NCI-H187 treated with DMSO at 0.1 percent for 48 hours (cell line): ENCODE results near the gene WIPF3.
A peak's percentile ranks its signal among the peaks of the same experiment; 100 is the strongest.

ENCODE experiments used
- DNase-seq: peaks from one replicate; lab custom pipeline; 2025; lab: John Stamatoyannopoulos, UW

WIPF3 gene

DNA sequence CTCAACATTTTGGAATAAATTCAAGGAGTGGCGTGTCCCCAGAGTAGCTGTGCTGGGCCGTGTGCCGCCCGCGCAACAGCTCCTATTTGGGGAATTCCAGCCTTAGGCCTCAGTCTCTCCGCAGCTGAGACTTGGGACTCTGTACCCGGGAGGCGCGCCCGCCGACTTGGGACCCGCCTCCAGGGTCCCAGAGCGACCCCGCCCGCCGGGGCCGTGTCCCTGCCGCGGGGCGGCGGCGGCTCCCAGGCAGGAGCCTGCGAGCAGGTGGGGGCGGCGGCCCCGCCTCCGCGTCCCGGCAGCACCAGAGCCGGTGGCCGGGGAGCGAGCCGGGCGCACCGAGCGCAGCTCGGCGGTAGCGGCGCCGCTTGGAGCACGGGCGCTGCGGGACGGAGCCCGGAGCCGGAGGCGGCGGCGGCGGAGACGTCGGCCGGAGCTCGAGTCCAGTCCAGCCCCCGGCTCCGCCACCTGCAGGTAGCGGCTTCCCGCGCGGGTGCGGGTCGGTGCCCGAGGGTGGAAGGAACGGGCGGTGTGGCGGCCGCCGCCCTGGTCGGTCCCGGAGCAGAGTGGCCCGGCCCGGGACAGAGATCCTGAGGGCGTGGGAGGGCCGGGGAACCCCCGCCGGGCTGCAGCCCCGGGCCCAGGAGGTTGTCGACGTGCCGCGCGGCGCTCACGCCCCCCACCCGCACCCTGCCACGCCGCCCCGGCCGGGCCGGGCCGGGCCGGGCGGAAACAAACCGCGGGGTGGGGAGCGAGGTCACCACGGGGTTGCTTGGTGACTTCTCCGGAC lies at the start of gene WIPF3:
Gene WIPF3, plus strand, starts transcription at position 301 of the 787 bp plus-strand sequence. CDS start 28,217 bp downstream, outside the sequence.
- no peak for DNase-seq

- no peak for DNase-seq
Measured at GRCh38 chr7:29763266-29763665, 43.0 kb upstream of the WIPF3 start.

DNA sequence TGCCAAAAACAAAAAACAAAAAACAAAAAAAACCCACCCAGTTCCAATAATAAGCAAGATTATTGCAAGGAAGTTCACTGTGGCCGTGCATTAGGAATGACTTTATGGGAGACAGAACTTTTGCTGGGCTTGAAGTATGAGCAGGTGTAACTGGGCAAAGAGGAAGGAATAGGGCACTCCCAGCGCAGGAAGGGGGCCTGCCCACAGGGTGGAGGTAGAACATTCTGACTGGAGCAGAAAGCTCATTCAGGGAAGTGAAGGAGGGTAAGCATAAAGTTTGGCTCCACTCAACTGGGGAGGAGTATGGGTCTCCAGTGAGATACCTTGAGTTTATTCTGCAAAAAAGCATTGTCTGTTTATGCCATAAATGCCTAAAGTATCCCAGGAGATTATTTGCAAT lies 42.1 kb upstream of the WIPF3 start:
- no peak for DNase-seq

DNA sequence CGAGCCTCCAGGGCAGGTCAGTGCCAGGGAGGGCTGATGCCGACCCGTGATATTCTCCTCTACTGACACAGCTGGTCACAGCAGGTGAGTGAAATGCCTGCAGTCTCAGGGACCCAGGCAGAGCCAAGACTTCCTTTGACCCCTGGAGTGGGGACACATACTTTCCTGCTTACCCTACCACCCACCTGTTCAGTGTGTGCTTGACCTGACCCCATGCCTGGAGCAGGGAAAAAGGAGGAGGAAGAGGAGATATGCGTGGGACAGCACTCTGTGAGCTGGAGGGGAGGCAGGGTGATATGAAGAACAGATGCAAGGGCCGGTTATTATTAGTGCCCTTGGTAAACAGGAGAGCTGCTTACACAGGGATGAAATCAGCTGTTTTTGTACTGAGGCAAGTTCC lies 40.8 kb upstream of the WIPF3 start:
- no peak for DNase-seq

- no peak for DNase-seq
Measured at GRCh38 chr7:29770371-29770770, 35.9 kb upstream of the WIPF3 start.

- peak; percentile 49 for DNase-seq
Measured at GRCh38 chr7:29771081-29771816, 35.1 kb upstream of the WIPF3 start.

- no peak for DNase-seq
Measured at GRCh38 chr7:29779017-29779416, 27.3 kb upstream of the WIPF3 start.

DNA sequence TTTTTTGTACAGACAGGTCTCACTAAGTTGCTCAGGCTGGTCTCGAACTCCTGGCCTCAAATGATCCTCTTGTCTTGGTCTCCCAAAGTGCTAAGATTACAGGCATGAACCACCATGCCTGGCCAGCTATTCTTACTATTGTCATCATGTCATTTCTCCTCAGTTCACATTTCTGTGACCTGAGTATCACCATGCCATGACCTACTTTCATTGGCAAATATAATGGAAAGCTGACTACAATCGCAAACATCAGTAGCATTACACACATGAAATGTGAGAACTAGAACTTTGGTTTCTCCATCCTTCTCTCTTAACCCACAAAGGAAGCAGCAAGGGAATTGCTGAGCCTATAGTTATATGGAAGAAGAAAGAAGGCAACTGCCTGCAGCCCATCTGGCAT lies 26.0 kb upstream of the WIPF3 start:
- DNase-seq: no peak

- no peak for DNase-seq
Measured at GRCh38 chr7:29783671-29784070, 22.6 kb upstream of the WIPF3 start.

- no peak for DNase-seq
Measured at GRCh38 chr7:29793507-29793906, 12.8 kb upstream of the WIPF3 start.

- no peak for DNase-seq
Measured at GRCh38 chr7:29794959-29795629, 11.2 kb upstream of the WIPF3 start.

DNA sequence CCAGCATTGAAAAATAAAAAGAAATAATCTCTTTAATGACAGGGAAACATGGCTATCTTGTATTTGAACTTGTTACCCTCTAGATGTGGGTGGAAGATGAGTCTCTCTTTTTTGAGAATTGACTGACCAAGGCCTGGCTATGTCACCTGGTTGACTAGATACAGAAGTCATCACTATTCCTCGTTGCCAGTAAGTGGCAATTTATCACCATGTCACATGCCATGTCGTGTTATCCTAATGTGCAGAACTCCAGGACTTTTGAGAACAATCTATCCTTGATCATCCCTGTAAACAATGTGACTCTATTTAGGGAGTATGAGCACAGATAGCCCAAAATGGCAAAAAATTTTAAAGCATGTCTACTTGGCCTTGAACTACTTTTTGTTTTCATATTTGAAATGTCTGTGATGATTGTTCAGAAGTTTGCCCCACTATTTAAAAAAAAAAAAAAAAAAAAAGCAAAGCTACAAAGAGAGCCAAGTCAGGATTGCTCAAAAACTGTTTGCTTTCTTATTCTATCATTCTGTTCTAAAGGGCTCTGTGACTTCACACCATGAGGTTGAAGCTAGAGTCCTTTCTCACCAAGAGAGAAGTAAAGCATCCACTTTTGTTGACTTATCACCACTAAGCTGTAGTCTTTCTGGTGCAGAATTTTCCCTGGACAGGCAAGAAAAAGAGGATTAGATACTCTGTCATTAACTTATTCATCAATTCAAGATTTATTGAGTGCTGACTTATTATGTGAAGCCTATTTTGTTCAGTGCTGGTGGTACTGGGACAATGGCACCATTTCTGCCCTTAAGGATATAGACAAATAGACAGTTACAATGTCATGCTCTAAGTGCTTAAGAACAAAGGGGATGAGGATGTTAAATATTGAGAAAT lies 10.4 kb upstream of the WIPF3 start:
- no peak for DNase-seq

GRCh38 chr7:29797112-29797944 lies 9.0 kb upstream of the WIPF3 start:
- no peak for DNase-seq

GRCh38 chr7:29798422-29798821 lies 7.9 kb upstream of the WIPF3 start:
- no peak for DNase-seq

- DNase-seq: no peak
Measured at GRCh38 chr7:29801929-29802328, 4.4 kb upstream of the WIPF3 start.

- no peak for DNase-seq
Measured at GRCh38 chr7:29805031-29805430, 1.3 kb upstream of the WIPF3 start.

DNA sequence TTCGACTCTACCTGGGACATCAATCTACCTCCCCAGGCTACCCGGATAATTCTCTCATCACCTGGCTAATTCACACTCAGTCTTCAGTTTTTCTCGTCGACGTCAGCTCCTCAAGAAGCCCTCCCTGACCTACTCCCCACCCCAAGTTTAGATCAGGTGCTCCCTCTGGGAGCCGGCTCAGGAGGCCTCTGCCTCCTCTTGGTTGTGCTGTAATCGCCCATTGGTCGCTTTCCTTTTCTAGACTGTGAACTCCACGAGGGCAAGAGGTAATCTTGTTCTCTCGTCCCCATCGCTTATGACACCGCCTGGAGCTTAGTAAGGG lies 461 bp upstream of the WIPF3 start:
- DNase-seq: no peak

DNA sequence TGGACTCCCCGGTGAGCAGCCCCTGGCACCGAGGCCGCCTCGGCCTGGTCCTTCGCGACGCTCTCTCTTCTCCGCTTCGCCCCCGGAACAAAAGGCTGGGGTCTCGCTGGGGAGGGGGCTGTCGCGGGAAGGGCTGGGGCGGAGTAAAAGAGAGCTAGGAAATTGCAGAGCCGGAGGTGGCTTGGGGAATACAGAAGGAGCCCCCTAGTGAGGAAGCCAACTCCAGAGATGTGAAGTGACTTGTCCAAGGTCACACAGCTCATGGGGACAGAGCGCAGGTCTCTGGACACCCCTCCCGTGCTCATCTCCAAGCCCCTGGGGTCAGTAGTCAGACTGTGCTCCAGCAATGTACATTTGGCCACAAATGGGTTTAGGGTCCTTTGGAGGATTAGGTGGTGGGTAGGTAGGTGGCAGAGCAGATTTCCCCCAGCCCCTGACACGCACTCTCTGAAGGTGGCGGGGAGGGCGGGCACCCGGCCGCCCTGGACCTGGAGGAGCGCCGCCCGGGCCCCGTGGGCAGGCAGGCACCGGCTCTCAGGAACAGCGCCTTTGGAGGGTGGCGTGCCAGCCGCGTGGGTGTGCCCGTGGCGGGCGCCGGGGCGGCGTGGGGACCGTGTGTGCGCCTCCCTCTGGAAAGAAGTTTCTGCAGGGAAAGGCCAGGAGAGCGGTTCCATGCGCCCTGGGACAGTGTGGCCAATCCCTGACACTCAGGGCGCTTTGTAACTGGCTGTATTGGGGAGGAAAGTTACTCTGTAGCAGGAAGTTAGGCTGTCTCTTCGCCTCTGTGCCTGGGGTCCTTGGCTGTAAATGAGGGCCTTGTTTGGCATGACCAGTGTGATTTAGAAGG lies 910 bp downstream of the WIPF3 start:
- no peak for DNase-seq

DNA sequence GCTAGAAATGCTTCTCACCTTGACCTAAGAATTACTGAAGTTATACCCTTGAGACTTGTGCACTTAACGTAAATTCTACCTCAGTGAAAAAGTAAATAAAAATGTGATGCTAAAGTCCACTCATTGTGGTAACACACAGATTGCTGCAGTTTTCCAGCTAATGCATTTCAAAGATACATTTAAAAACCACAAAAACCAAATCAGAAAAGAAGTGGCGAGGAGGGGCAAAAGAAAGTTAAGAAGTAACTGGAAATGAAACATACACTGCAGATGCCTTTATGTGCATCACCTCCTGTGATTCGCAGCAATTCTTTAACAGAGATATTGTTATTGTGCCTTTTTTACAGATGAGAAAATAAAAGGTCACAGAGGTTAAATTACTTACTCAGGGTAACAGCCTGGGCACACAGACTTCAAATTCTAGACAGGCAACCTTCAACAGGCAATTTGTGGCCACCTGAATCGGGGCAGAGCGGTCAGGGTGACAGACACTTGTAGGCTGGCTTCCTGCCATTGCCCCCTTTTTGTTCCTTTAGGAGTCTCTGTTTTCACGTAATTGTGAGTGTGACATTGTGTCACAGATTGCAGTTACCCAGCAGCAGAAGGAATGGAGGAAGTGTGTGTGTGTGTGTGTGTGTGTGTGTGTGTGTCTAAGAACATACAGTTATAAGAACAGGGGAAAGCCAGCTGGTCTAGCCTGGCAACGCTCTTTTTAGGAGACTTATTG lies 1.9 kb downstream of the WIPF3 start:
- DNase-seq: no peak
